SH-SY5Y (cell line): Measurements from ENCODE around the gene HMCN2.

Experiments used
- GATA2 ChIP-seq: IDR thresholded peaks from 2 replicates; pipeline ENCODE4 v1.6.1; 2011; ENCODE audit warnings: mild to moderate bottlenecking, low read depth, low read length
- GATA3 ChIP-seq: IDR thresholded peaks from 2 replicates; pipeline ENCODE4 v1.6.1; 2011; ENCODE audit warnings: low read depth, mild to moderate bottlenecking, low read length, moderate library complexity

Gene HMCN2

GRCh38 chr9:130371196-130371966 lies 105.8 kb downstream of the HMCN2 start:
- TF ChIP-seq GATA2 (no peak), GATA3 (no peak)

- TF ChIP-seq GATA3 (no peak), GATA2 (no peak)
Observed at GRCh38 chr9:130372057-130372456, 106.5 kb downstream of the HMCN2 start.

- TF ChIP-seq GATA3 (no peak), GATA2 (no peak)
Observed at GRCh38 chr9:130373679-130374325, 108.2 kb downstream of the HMCN2 start.

- TF ChIP-seq GATA3 (no peak), GATA2 (no peak)
Observed at GRCh38 chr9:130377612-130378011, 112.1 kb downstream of the HMCN2 start.

- TF ChIP-seq GATA2: no peak
Observed at GRCh38 chr9:130378875-130379648, 113.5 kb downstream of the HMCN2 start.

GRCh38 chr9:130379649-130379970 lies 114.0 kb downstream of the HMCN2 start:
- TF ChIP-seq GATA3 (no peak), GATA2 (no peak)

GRCh38 chr9:130380920-130381469 lies 115.4 kb downstream of the HMCN2 start:
- TF ChIP-seq GATA3: no peak
- TF ChIP-seq GATA2: no peak

GRCh38 chr9:130381660-130382059 lies 116.1 kb downstream of the HMCN2 start:
- no peak for TF ChIP-seq GATA3
- no peak for TF ChIP-seq GATA2

GRCh38 chr9:130382096-130382495 lies 116.5 kb downstream of the HMCN2 start:
- TF ChIP-seq GATA2 (no peak), GATA3 (no peak)

GRCh38 chr9:130382636-130383349 lies 117.2 kb downstream of the HMCN2 start:
- TF ChIP-seq GATA2 (no peak), GATA3 (no peak)

- TF ChIP-seq GATA3: no peak
Observed at GRCh38 chr9:130383350-130383715, 117.8 kb downstream of the HMCN2 start.

- no peak for TF ChIP-seq GATA2
- TF ChIP-seq GATA3: no peak
Observed at GRCh38 chr9:130383979-130384676, 118.6 kb downstream of the HMCN2 start.

GRCh38 chr9:130385257-130385656 lies 119.7 kb downstream of the HMCN2 start:
- TF ChIP-seq GATA3: no peak
- TF ChIP-seq GATA2: no peak
